Measurements from ENCODE around the gene NPW.

NPW gene

GRCh38 chr16:1990351-1991134 is 29.0 kb upstream of the NPW start:
- TF ChIP-seq ZNF274 (IDR thresholded peaks at IDR 0.05; ENCODE audit: low read depth, low read length), result no peak
- peak overlapping the region; percentile 44; the same call in 1 of the 2 replicates for H3K4me3 ChIP-seq (ENCODE audit: low read length)

- peak overlapping the region; percentile 52; the same call in 1 of the 2 replicates for H3K4me3 ChIP-seq (ENCODE audit: low read length)
- TF ChIP-seq ZNF274 (IDR thresholded peaks at IDR 0.05; ENCODE audit: low read depth, low read length), result no peak
Measured at GRCh38 chr16:1991135-1991551, 28.4 kb upstream of the NPW start.

GRCh38 chr16:1991588-1991947 is 28.0 kb upstream of the NPW start:
- no peak for TF ChIP-seq ZNF274 (IDR thresholded peaks at IDR 0.05; ENCODE audit: low read depth, low read length)
- H3K4me3 ChIP-seq (ENCODE audit: low read length), result peak overlapping the region; percentile 52; the same call in 1 of the 2 replicates

GRCh38 chr16:1991948-1992703 is 27.5 kb upstream of the NPW start:
- H3K4me3 ChIP-seq (ENCODE audit: low read length), result peak overlapping the region; percentile 52; the same call in 1 of the 2 replicates
- TF ChIP-seq ZNF274 (IDR thresholded peaks at IDR 0.05; ENCODE audit: low read depth, low read length), result no peak

- no peak for TF ChIP-seq ZNF274 (IDR thresholded peaks at IDR 0.05; ENCODE audit: low read depth, low read length)
- H3K4me3 ChIP-seq (ENCODE audit: low read length), result no peak overlapping the region; the same call in 1 of the 2 replicates
Measured at GRCh38 chr16:1992704-1993317, 26.8 kb upstream of the NPW start.

- TF ChIP-seq ZNF274 (IDR thresholded peaks at IDR 0.05; ENCODE audit: low read depth, low read length), result no peak
- no peak overlapping the region for H3K4me3 ChIP-seq (ENCODE audit: low read length)
Measured at GRCh38 chr16:1993731-1994131, 25.9 kb upstream of the NPW start.

GRCh38 chr16:1997494-1998359 is 21.9 kb upstream of the NPW start:
- H3K4me3 ChIP-seq (ENCODE audit: low read length), result no peak overlapping the region
- no peak for TF ChIP-seq ZNF274 (IDR thresholded peaks at IDR 0.05; ENCODE audit: low read depth, low read length)

- H3K4me3 ChIP-seq (ENCODE audit: low read length), result no peak overlapping the region
- no peak for TF ChIP-seq ZNF274 (IDR thresholded peaks at IDR 0.05; ENCODE audit: low read depth, low read length)
Measured at GRCh38 chr16:1998360-1998835, 21.2 kb upstream of the NPW start.

- no peak overlapping the region for H3K4me3 ChIP-seq (ENCODE audit: low read length)
Measured at GRCh38 chr16:1998852-1999801, 20.5 kb upstream of the NPW start.

GRCh38 chr16:1999866-2000514 is 19.6 kb upstream of the NPW start:
- no peak overlapping the region for H3K4me3 ChIP-seq (ENCODE audit: low read length)
- no peak for TF ChIP-seq ZNF274 (IDR thresholded peaks at IDR 0.05; ENCODE audit: low read depth, low read length)

More at GRCh38 chr16:1998852-1999801, 20.5 kb upstream of the NPW start:
- no peak for TF ChIP-seq ZNF274 (IDR thresholded peaks at IDR 0.05; ENCODE audit: low read depth, low read length)

GRCh38 chr16:2001035-2001434 is 18.6 kb upstream of the NPW start:
- TF ChIP-seq ZNF274 (IDR thresholded peaks at IDR 0.05; ENCODE audit: low read depth, low read length), result no peak
- H3K4me3 ChIP-seq (ENCODE audit: low read length), result no peak overlapping the region
